HepG2 (cell line): ENCODE data around the gene FPR3. TPM values are rescaled to one million over a fixed set of nuclear protein-coding genes. Genes with fewer than 3 reads are reported as not detected.
A peak's percentile ranks its signal among the peaks of the same experiment; 100 is the strongest.

Experiments used
- ATAC-seq: fragments of 200-7000 bp; cut with Tn5 transposase; 3 replicates; pipeline ENCODE4 v1.9.1; 2020; ENCODE audit warnings: mild to moderate bottlenecking, moderate library complexity
- BruUV-seq: library from RNA; stranded (reverse); fragments of 400-500 nt; replicated peaks from 2 replicates; lab custom pipeline; 2021; lab: Mats Ljungman, UMichigan
- CTCF ChIA-PET: fragments of 300-600 bp; formaldehyde crosslinking; extraction: SDS; loops from one replicate; lab custom pipeline; 2021; ENCODE audit warnings: low total read pairs, inconsistent platforms, low intra/inter-chr PET ratio; lab: Yijun Ruan, JAX
- POLR2A ChIA-PET: fragments of 350-600 bp; sonication (Branson Sonifier 250); formaldehyde crosslinking; loops from one replicate; lab custom pipeline; 2020; ENCODE audit warnings: antibody characterized with exemption, inconsistent platforms; lab: Yijun Ruan, JAX
- DNase-seq: peaks from one replicate; pipeline ENCODE4 v3.0.0-alpha.2; 2015; ENCODE audit warnings: low spot score
- FAIRE-seq: peaks from 3 replicates; lab custom pipeline; 2011; peaks lifted over from hg19 to GRCh38; lab: Jason Lieb, UNC
- H2AFZ ChIP-seq: one replicate; pipeline ENCODE4 v1.6.1; 2011; ENCODE audit warnings: low read length, inconsistent platforms
- H3K27ac ChIP-seq: fragments of 300-600 bp; 3 replicates; pipeline ENCODE4 v1.8.0; 2011; ENCODE audit warnings: mixed run types, mild to moderate bottlenecking, mixed read lengths, low read length, inconsistent platforms; ENCODE audit not compliant: insufficient read depth; ENCODE audit errors: extremely low read length
- H3K27me3 ChIP-seq, 2 experiments: fragments of 200-600 bp in 1 of 2; 2 replicates in 1 of 2; 3 replicates in 1 of 2; pipeline versions ENCODE4 v1.6.0 to v1.8.0; 2011; ENCODE audit warnings: low read length in 2 of 2, mild to moderate bottlenecking in 2 of 2, moderate library complexity in 2 of 2, inconsistent platforms in 1 of 2; ENCODE audit not compliant: insufficient read depth in 2 of 2, control insufficient read depth in 1 of 2
- H3K36me3 ChIP-seq, 2 experiments: fragments of 200-600 bp in 1 of 2; replicated peaks in 1 of 2; 2 replicates in 1 of 2; 3 replicates in 1 of 2; pipeline versions ENCODE4 v1.5.1 to v1.8.0; 2011; ENCODE audit warnings: low read length in 2 of 2, inconsistent platforms in 1 of 2; ENCODE audit not compliant: insufficient read depth in 2 of 2, control insufficient read depth in 1 of 2
- H3K4me1 ChIP-seq: 2 replicates; pipeline ENCODE4 v1.5.1; 2012; ENCODE audit warnings: low read length, inconsistent platforms; ENCODE audit not compliant: insufficient read depth
- H3K4me2 ChIP-seq: 2 replicates; pipeline ENCODE4 v1.6.0; 2011; ENCODE audit warnings: low read depth, low read length, inconsistent platforms
- H3K4me3 ChIP-seq, 3 experiments: fragments of 200-600 bp in 1 of 3; sonication (generic), shearing (Covaris generic) in 1 of 3; replicated peaks in 1 of 3; 2 replicates each; pipeline ENCODE4 v1.5.1; 2011 to 2016; ENCODE audit warnings: low read length in 3 of 3, inconsistent platforms in 2 of 3, low read depth in 2 of 3, mild to moderate bottlenecking in 2 of 3, control low read depth in 1 of 3, mixed read lengths in 1 of 3; ENCODE audit not compliant: insufficient read depth in 1 of 3
- H3K79me2 ChIP-seq: one replicate; pipeline ENCODE4 v1.6.1; 2011; ENCODE audit warnings: low read length, inconsistent platforms; ENCODE audit not compliant: insufficient read depth
- H3K9ac ChIP-seq: 2 replicates; pipeline ENCODE4 v1.6.0; 2011; ENCODE audit warnings: mild to moderate bottlenecking, low read depth, low read length, inconsistent platforms; ENCODE audit not compliant: insufficient read depth
- H3K9me3 ChIP-seq: 2 replicates; pipeline ENCODE4 v1.5.1; 2012; ENCODE audit warnings: mild to moderate bottlenecking, low read length
- H4K20me1 ChIP-seq: 2 replicates; pipeline ENCODE4 v1.6.0; 2011; ENCODE audit warnings: inconsistent platforms, mild to moderate bottlenecking, low read length, moderate library complexity; ENCODE audit not compliant: insufficient read depth
- ARID2 ChIP-seq: sonication (generic); formaldehyde crosslinking; IDR thresholded peaks from 2 replicates; pipeline ENCODE4 v1.8.1; 2022; ENCODE audit warnings: mild to moderate bottlenecking, missing genetic modification reagents, borderline replicate concordance
- ELK4 ChIP-seq: sonication (generic); formaldehyde crosslinking; IDR thresholded peaks from 2 replicates; pipeline ENCODE4 v1.9.0; 2021; ENCODE audit warnings: missing genetic modification reagents, borderline replicate concordance
- FOSL1 ChIP-seq: sonication (generic); formaldehyde crosslinking; IDR thresholded peaks from 2 replicates; pipeline ENCODE4 v1.9.0; 2021; ENCODE audit warnings: missing genetic modification reagents, borderline replicate concordance
- TIGD3 ChIP-seq: sonication (generic); formaldehyde crosslinking; IDR thresholded peaks from 2 replicates; pipeline ENCODE4 v1.5.1; 2020; ENCODE audit warnings: mild to moderate bottlenecking, missing genetic modification reagents, borderline replicate concordance
- ZMYM2 ChIP-seq: sonication (generic); formaldehyde crosslinking; IDR thresholded peaks from 2 replicates; pipeline ENCODE4 v1.8.0; 2022; ENCODE audit warnings: mild to moderate bottlenecking, missing genetic modification reagents
- ZNF274 ChIP-seq: sonication (generic); formaldehyde crosslinking; IDR thresholded peaks from 2 replicates; pipeline ENCODE4 v1.5.1; 2020; ENCODE audit warnings: mild to moderate bottlenecking, missing genetic modification reagents
- ZNF430 ChIP-seq: sonication (generic); formaldehyde crosslinking; IDR thresholded peaks from 2 replicates; pipeline ENCODE4 v1.9.0; 2021; ENCODE audit warnings: mild to moderate bottlenecking, missing genetic modification reagents
- WGBS: methylation state at CpG from one replicate; pipeline ENCODE4 v1.1.6; 2017; ENCODE audit warnings: low lambda C conversion rate; 5-methylcytosine and 5-hydroxymethylcytosine counted together
- in situ Hi-C: cut with HindIII; loops from 2 replicates; pipeline ENCODE4 v1.10.0; 2017; ENCODE audit warnings: low pct_unique_long_range_greater_than_20kb; ENCODE audit not compliant: extremely low pct_ligation_motif_present
- intact Hi-C: fragments of 100-400 bp; cut with micrococcal nuclease; formaldehyde crosslinking; loops from one replicate; pipeline ENCODE4 v1.10.0; 2022; ENCODE audit not compliant: unreplicated experiment
- polyA plus RNA-seq, 8 experiments: library from polyadenylated mRNA; depleted of rRNA in 3 of 8; stranded (reverse) in 7 of 8; unstranded in 1 of 8; fragments of >200 nt; fragmentation: Illumina TruSeq in 4 of 8; extraction: Trizol in 4 of 8; gene quantifications; 2 replicates each; pipeline versions ENCODE4 v1.2.1 to v1.2.3, GENCODE V29; 2011 to 2016; ENCODE audit warnings: low read depth in 4 of 8, missing spikeins in 1 of 8, mixed read lengths in 1 of 8; ENCODE audit not compliant: insufficient read depth in 1 of 8
- total RNA-seq, 5 experiments: library from RNA; depleted of rRNA; stranded (reverse); fragments of >200 nt; fragmentation: Illumina TruSeq; extraction: Trizol; gene quantifications; 2 replicates each; pipeline ENCODE4 v1.2.3, GENCODE V29; 2016; ENCODE audit warnings: low read depth in 1 of 5

Gene FPR3
- total and polyA plus RNA-seq, 2 of the 13 experiments (the other 11 are each of a cell fraction or from before 2014, with no cell fraction given): not detected

GRCh38 chr19:51837145-51837544, 42.2 kb downstream of the FPR3 start (continued):
- TF ChIP-seq FOSL1 (CRISPR knock-in tag) (no peak), ELK4 (CRISPR knock-in tag) (no peak), ARID2 (CRISPR knock-in tag) (no peak), ZMYM2 (CRISPR knock-in tag) (no peak)

- Histone ChIP-seq H3K4me1 (no peaks in the 10 kb centered on the region), H3K27ac (no peak overlapping the region), H3K36me3 (no peaks in the 10 kb centered on the region), H3K4me3 (no peak overlapping the region), H3K79me2 (no peaks in the 10 kb centered on the region), H3K4me2 (no peak overlapping the region), H3K27me3 (no peaks in the 10 kb centered on the region), H4K20me1 (no peaks in the 10 kb centered on the region), H3K9me3 (peaks cover 96% of the 10 kb centered on the region), H3K9ac (no peak overlapping the region), H2AFZ (no peak overlapping the region)
- in situ Hi-C loops (no loop called here), intact Hi-C loops (no loop called here)
- DNase-seq: no peak
- no TSS peak for BruUV-seq
- no peak for FAIRE-seq
- ChIA-PET CTCF (no interaction called here), POLR2A (no interaction called here)
- TF ChIP-seq TIGD3 (CRISPR knock-in tag) (no peak), ZNF430 (CRISPR knock-in tag) (no peak), ZNF274 (peak; percentile 90; the same call in 1 of the 2 replicates)
- 36% methylated on average over 2 of the region's 2 CpGs for WGBS
- ATAC-seq: no peak
These were observed 67.1 kb downstream of the FPR3 start for GRCh38 chr19:51861870-51862622.
